Activated CD8-positive, alpha-beta T cell treated with anti-CD3 and anti-CD28 coated beads for 36 hours (primary cell): ENCODE data around the gene WASF3. TPM values are rescaled to one million over a fixed set of nuclear protein-coding genes. Genes with fewer than 3 reads are reported as not detected.

Experiments used
- ATAC-seq: fragments of 200-7000 bp; cut with Tn5 transposase; one replicate; pipeline ENCODE4 v1.10.0; 2021; ENCODE audit warnings: mild to moderate bottlenecking, moderate library complexity
- CTCF ChIA-PET: fragments of 350-600 bp; sonication (Branson Sonifier 250); formaldehyde crosslinking; loops from one replicate; lab custom pipeline; 2021; ENCODE audit warnings: antibody characterized with exemption; lab: Charles Lee
- POLR2A ChIA-PET: fragments of 350-600 bp; sonication (Branson Sonifier 250); formaldehyde crosslinking; loops from one replicate; lab custom pipeline; 2021; ENCODE audit warnings: antibody characterized with exemption; lab: Charles Lee
- DNase-seq: peaks from one replicate; pipeline ENCODE4 v3.0.0-alpha.2; 2020
- H3K27ac Mint-ChIP-seq: one replicate; pipeline ENCODE4 v1.8.0; 2021; ENCODE audit warnings: mild to moderate bottlenecking, mixed read lengths
- H3K27me3 Mint-ChIP-seq: one replicate; pipeline ENCODE4 v1.8.0; 2021; ENCODE audit warnings: mixed read lengths
- H3K36me3 Mint-ChIP-seq: one replicate; pipeline ENCODE4 v1.8.0; 2021; ENCODE audit warnings: low read depth, mixed read lengths
- H3K4me1 Mint-ChIP-seq: one replicate; pipeline ENCODE4 v1.8.0; 2021; ENCODE audit warnings: low read depth, mixed read lengths
- H3K4me3 Mint-ChIP-seq: one replicate; pipeline ENCODE4 v1.8.0; 2021; ENCODE audit warnings: mild to moderate bottlenecking, moderate library complexity, mixed read lengths
- H3K9me3 Mint-ChIP-seq: one replicate; pipeline ENCODE4 v1.8.0; 2021; ENCODE audit warnings: mixed read lengths
- intact Hi-C: fragments of 100-400 bp; cut with micrococcal nuclease; formaldehyde crosslinking; loops from one replicate; pipeline ENCODE4 v1.10.0; 2022
- total RNA-seq, 2 experiments: library from RNA; stranded (reverse); gene quantifications; one replicate each; pipeline ENCODE4 v1.2.3, GENCODE V29; 2021
- TF ChIP-seq, protein P1 (sequence below): fragments of 200-600 bp; IDR thresholded peaks from one replicate; pipeline ENCODE4 v1.8.0; 2022; ENCODE audit warnings: antibody characterized with exemption, mild to moderate bottlenecking

Gene WASF3, protein sequence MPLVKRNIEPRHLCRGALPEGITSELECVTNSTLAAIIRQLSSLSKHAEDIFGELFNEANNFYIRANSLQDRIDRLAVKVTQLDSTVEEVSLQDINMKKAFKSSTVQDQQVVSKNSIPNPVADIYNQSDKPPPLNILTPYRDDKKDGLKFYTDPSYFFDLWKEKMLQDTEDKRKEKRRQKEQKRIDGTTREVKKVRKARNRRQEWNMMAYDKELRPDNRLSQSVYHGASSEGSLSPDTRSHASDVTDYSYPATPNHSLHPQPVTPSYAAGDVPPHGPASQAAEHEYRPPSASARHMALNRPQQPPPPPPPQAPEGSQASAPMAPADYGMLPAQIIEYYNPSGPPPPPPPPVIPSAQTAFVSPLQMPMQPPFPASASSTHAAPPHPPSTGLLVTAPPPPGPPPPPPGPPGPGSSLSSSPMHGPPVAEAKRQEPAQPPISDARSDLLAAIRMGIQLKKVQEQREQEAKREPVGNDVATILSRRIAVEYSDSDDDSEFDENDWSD
- under 1 TPM; 0.07 to 0.09 TPM for total RNA-seq

DNA sequence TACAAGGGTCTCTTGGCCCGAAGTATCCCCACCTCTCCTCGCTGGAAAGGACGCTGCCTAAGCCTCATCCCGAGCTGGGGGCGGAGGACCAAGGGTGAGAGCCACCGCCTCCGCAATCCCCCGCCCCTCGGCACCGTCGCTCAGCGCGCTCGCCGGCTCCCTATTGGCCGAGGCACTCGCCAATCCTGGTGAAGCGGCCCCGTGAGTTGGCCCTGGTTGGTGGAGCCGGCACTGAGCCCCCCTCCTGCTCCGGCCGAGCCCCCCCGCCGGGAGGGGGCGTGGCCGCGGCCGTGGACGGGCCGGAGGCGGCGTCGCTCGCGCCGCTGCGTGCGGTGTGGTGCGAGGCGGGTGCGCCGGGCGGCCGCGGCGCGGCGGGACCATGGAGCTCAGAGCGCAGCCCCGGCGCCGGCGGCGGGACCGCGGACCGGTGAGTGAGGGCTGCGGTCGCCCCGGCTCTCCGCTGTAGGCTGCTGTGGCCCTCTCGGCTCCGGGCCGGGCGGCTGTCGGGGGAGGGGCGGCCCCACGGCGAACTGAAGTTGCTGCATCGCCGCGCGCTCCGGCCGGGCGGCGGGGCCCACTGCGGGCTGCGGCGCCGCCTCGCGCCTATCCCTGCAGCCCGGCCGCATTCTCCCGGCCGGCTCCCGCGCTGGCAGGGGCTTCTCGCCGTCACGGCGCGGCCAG lies at the start of gene WASF3:
Gene WASF3, plus strand, starts transcription at position 291 of the 681 bp plus-strand sequence. CDS start 84,588 bp downstream, outside the sequence.
- Mint-ChIP-seq H3K4me3 (peak within 1 kb of the TSS; percentile 38), H3K9me3 (no peaks in the 10 kb centered on the region), H3K27me3 (peaks cover 39% of the 10 kb centered on the region), H3K4me1 (no peaks in the 10 kb centered on the region), H3K27ac (no peak within 1 kb of the TSS), H3K36me3 (no peaks in the 10 kb centered on the region)
- CTCF ChIA-PET, result no interaction called here
- intact Hi-C loops, result no loop called here
- POLR2A ChIA-PET, result no interaction called here
- TF ChIP-seq, protein P1, sequence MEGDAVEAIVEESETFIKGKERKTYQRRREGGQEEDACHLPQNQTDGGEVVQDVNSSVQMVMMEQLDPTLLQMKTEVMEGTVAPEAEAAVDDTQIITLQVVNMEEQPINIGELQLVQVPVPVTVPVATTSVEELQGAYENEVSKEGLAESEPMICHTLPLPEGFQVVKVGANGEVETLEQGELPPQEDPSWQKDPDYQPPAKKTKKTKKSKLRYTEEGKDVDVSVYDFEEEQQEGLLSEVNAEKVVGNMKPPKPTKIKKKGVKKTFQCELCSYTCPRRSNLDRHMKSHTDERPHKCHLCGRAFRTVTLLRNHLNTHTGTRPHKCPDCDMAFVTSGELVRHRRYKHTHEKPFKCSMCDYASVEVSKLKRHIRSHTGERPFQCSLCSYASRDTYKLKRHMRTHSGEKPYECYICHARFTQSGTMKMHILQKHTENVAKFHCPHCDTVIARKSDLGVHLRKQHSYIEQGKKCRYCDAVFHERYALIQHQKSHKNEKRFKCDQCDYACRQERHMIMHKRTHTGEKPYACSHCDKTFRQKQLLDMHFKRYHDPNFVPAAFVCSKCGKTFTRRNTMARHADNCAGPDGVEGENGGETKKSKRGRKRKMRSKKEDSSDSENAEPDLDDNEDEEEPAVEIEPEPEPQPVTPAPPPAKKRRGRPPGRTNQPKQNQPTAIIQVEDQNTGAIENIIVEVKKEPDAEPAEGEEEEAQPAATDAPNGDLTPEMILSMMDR, result no peak
- peak; percentile 95 for ATAC-seq
- DNase-seq, result peak; percentile 49

GRCh38 chr13:26508885-26509284 lies 48.6 kb upstream of the WASF3 start:
- Mint-ChIP-seq H3K27me3 (peaks cover 2% of the 10 kb centered on the region), H3K4me3 (no peak overlapping the region), H3K36me3 (no peaks in the 10 kb centered on the region), H3K9me3 (peaks cover 5% of the 10 kb centered on the region), H3K4me1 (no peaks in the 10 kb centered on the region), H3K27ac (no peak overlapping the region)
- ChIA-PET CTCF (no interaction called here), POLR2A (no interaction called here)
- no peak for DNase-seq
- no peak for ATAC-seq
- intact Hi-C loops, result no loop called here
- TF ChIP-seq, protein P1, result no peak

DNA sequence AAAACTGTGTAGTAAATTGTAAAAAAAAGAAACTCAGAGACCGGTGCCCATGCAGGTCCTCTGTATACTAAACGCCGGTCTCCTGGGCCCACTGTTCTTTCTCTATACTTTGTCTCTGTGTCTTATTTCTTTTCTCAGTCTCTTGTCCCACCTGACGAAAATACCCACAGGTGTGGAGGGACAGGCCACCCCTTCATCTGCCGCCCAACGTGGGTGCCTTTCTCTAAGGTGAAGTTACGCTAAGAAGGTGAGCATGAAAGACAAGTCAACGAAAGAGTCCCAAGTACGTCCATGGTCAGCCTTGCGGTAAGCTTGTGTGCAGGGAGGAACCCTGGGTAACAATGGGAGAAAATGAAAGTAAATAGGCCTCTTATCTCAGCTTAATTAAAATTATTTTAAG lies 48.0 kb upstream of the WASF3 start:
- Mint-ChIP-seq H3K36me3 (no peaks in the 10 kb centered on the region), H3K4me1 (no peaks in the 10 kb centered on the region), H3K27me3 (peaks cover 2% of the 10 kb centered on the region), H3K9me3 (peaks cover 5% of the 10 kb centered on the region), H3K27ac (no peak overlapping the region), H3K4me3 (no peak overlapping the region)
- ChIA-PET POLR2A (no interaction called here), CTCF (no interaction called here)
- ATAC-seq (no peak), DNase-seq (no peak)
- TF ChIP-seq, protein P1, result no peak
- intact Hi-C loops, result no loop called here

GRCh38 chr13:26513931-26514330 lies 43.6 kb upstream of the WASF3 start:
- POLR2A ChIA-PET, result no interaction called here
- intact Hi-C loops, result no loop called here
- CTCF ChIA-PET, result no interaction called here

More at GRCh38 chr13:26513931-26514330, 43.6 kb upstream of the WASF3 start:
- TF ChIP-seq, protein P1, result no peak
- Mint-ChIP-seq H3K4me1 (no peaks in the 10 kb centered on the region), H3K36me3 (no peaks in the 10 kb centered on the region), H3K27ac (no peak overlapping the region), H3K27me3 (peaks cover 6% of the 10 kb centered on the region), H3K4me3 (no peak overlapping the region), H3K9me3 (peaks cover 5% of the 10 kb centered on the region)
- ATAC-seq (no peak), DNase-seq (no peak)
